Measurements from ENCODE around the gene FIGNL2.

- TF ChIP-seq CTCF (conservative IDR thresholded peaks at IDR 0.05) = no peak
- no peak for TF ChIP-seq ZFX (IDR thresholded peaks at IDR 0.05)
These were observed 37.0 kb downstream of the FIGNL2 start for GRCh38 chr12:51811203-51812202.
